GM21717 (cell line): Measurements from ENCODE around the gene TMEM240.
"Not testable (repeated sequence)": the region's sequence is repeated elsewhere in the genome, so short reads cannot be mapped to it uniquely, and the experiment has no call there.

Source experiments
- ATAC-seq: cut with Tn5 transposase; IDR thresholded peaks from one replicate; pipeline ENCODE4 v1.9.1; 2021; ENCODE audit warnings: mild to moderate bottlenecking, moderate library complexity; ENCODE audit not compliant: unreplicated experiment

The TMEM240 gene

GRCh38 chr1:1558591-1558990, 18.2 kb upstream of the TMEM240 start:
- ATAC-seq: no peak

GRCh38 chr1:1557688-1558087, 17.3 kb upstream of the TMEM240 start:
- ATAC-seq: not testable (repeated sequence)

GRCh38 chr1:1556961-1557360, 16.5 kb upstream of the TMEM240 start:
- ATAC-seq: not testable (repeated sequence)

GRCh38 chr1:1556505-1556904, 16.1 kb upstream of the TMEM240 start:
- no peak for ATAC-seq

- ATAC-seq: no peak
These were observed 14.8 kb upstream of the TMEM240 start for GRCh38 chr1:1554926-1555915.

GRCh38 chr1:1554550-1554925, 14.1 kb upstream of the TMEM240 start:
- ATAC-seq: no peak

GRCh38 chr1:1553821-1554494, 13.5 kb upstream of the TMEM240 start:
- no peak for ATAC-seq

GRCh38 chr1:1552263-1552639, 11.8 kb upstream of the TMEM240 start:
- ATAC-seq: no peak

GRCh38 chr1:1551524-1552262, 11.3 kb upstream of the TMEM240 start:
- ATAC-seq: no peak

GRCh38 chr1:1550591-1551432, 10.4 kb upstream of the TMEM240 start:
- ATAC-seq: no peak

- no peak for ATAC-seq
These were observed 9.7 kb upstream of the TMEM240 start for GRCh38 chr1:1550087-1550486.

GRCh38 chr1:1548591-1548990, 8.2 kb upstream of the TMEM240 start:
- no peak for ATAC-seq

GRCh38 chr1:1547476-1547875, 7.1 kb upstream of the TMEM240 start:
- ATAC-seq: no peak

GRCh38 chr1:1547011-1547410, 6.6 kb upstream of the TMEM240 start:
- no peak for ATAC-seq

- ATAC-seq: no peak
These were observed 5.7 kb upstream of the TMEM240 start for GRCh38 chr1:1545946-1546737.

- no peak for ATAC-seq
These were observed 4.1 kb upstream of the TMEM240 start for GRCh38 chr1:1544544-1544943.

- ATAC-seq: no peak
These were observed 3.3 kb upstream of the TMEM240 start for GRCh38 chr1:1543706-1544099.

GRCh38 chr1:1542766-1543705, 2.6 kb upstream of the TMEM240 start:
- ATAC-seq: no peak
